WTC11 (cell line): ENCODE measurements around the gene PRR19. TPM values are rescaled to one million over a fixed set of nuclear protein-coding genes. Genes with fewer than 3 reads are reported as not detected.

Source experiments
- ATAC-seq: fragments of 200-7000 bp; cut with Tn5 transposase; 2 replicates; pipeline ENCODE4 v1.10.0; 2021; ENCODE audit warnings: mild to moderate bottlenecking, moderate library complexity
- CTCF ChIA-PET: fragments of 300-600 bp; sonication (Branson Sonifier 250); formaldehyde crosslinking; loops from one replicate; lab custom pipeline; 2021; ENCODE audit warnings: antibody characterized with exemption; lab: Charles Lee
- POLR2A ChIA-PET: fragments of 350-600 bp; sonication (Branson Sonifier 250); formaldehyde crosslinking; loops from one replicate; lab custom pipeline; 2021; ENCODE audit warnings: antibody characterized with exemption; lab: Charles Lee
- DNase-seq: peaks from one replicate; pipeline ENCODE4 v3.0.0; 2021; ENCODE audit warnings: low spot score
- H3K27ac Mint-ChIP-seq: 2 replicates; pipeline ENCODE4 v1.8.0; 2021; ENCODE audit warnings: mixed read lengths
- H3K27me3 Mint-ChIP-seq: 2 replicates; pipeline ENCODE4 v1.8.0; 2021; ENCODE audit warnings: low read depth, mild to moderate bottlenecking, moderate library complexity, mixed read lengths
- H3K36me3 Mint-ChIP-seq: 2 replicates; pipeline ENCODE4 v1.8.0; 2021; ENCODE audit warnings: mixed read lengths
- H3K4me1 Mint-ChIP-seq: 2 replicates; pipeline ENCODE4 v1.8.0; 2022; ENCODE audit warnings: mixed read lengths
- H3K4me3 Mint-ChIP-seq: 2 replicates; pipeline ENCODE4 v1.8.0; 2021; ENCODE audit warnings: mild to moderate bottlenecking, moderate library complexity, mixed read lengths
- H3K9me3 Mint-ChIP-seq: 2 replicates; pipeline ENCODE4 v1.8.0; 2021; ENCODE audit warnings: mixed read lengths
- ATF6 ChIP-seq: sonication (generic); formaldehyde crosslinking; IDR thresholded peaks from 2 replicates; pipeline ENCODE4 v1.8.1; 2023; ENCODE audit warnings: mild to moderate bottlenecking, missing genetic modification reagents
- FOXK1 ChIP-seq: sonication (generic); formaldehyde crosslinking; IDR thresholded peaks from 2 replicates; pipeline ENCODE4 v1.8.0; 2022; ENCODE audit warnings: mild to moderate bottlenecking, moderate library complexity, missing genetic modification reagents
- GTF2I ChIP-seq: fragments of 250-450 bp; sonication (Bioruptor Pico); conservative IDR thresholded peaks from 2 replicates; pipeline ENCODE4 v1.4.0; 2021; ENCODE audit warnings: mild to moderate bottlenecking
- HMGA2 ChIP-seq: fragments of 250-450 bp; sonication (Bioruptor Pico); IDR thresholded peaks from 2 replicates; pipeline ENCODE4 v1.4.0; 2021; ENCODE audit warnings: mild to moderate bottlenecking, moderate library complexity
- JUN ChIP-seq: sonication (generic); formaldehyde crosslinking; IDR thresholded peaks from 2 replicates; pipeline ENCODE4 v1.8.0; 2023; ENCODE audit warnings: mild to moderate bottlenecking, missing genetic modification reagents
- MXD4 ChIP-seq: fragments of 250-450 bp; sonication (Bioruptor Pico); IDR thresholded peaks from 2 replicates; pipeline ENCODE4 v1.8.0; 2021; ENCODE audit warnings: mild to moderate bottlenecking, moderate library complexity, borderline replicate concordance
- MYBL2 ChIP-seq: sonication (generic); formaldehyde crosslinking; IDR thresholded peaks from 2 replicates; pipeline ENCODE4 v1.8.1; 2023; ENCODE audit warnings: mild to moderate bottlenecking, moderate library complexity, missing genetic modification reagents
- OVOL2 ChIP-seq: fragments of 250-450 bp; sonication (Bioruptor Pico); IDR thresholded peaks from 2 replicates; pipeline ENCODE4 v1.9.0; 2021; ENCODE audit warnings: mild to moderate bottlenecking, borderline replicate concordance
- PRRX2 ChIP-seq: fragments of 250-450 bp; sonication (Bioruptor Pico); IDR thresholded peaks from 2 replicates; pipeline ENCODE4 v1.8.0; 2021; ENCODE audit warnings: mild to moderate bottlenecking
- RORB ChIP-seq: fragments of 250-450 bp; sonication (Bioruptor Pico); IDR thresholded peaks from 2 replicates; pipeline ENCODE4 v1.9.0; 2021; ENCODE audit warnings: mild to moderate bottlenecking
- SMAD3 ChIP-seq: sonication (generic); formaldehyde crosslinking; IDR thresholded peaks from 2 replicates; pipeline ENCODE4 v1.8.0; 2022; ENCODE audit warnings: missing genetic modification reagents, mild to moderate bottlenecking, borderline replicate concordance
- SP1 ChIP-seq: sonication (generic); formaldehyde crosslinking; conservative IDR thresholded peaks from 2 replicates; pipeline ENCODE4 v1.8.1; 2022; ENCODE audit warnings: missing genetic modification reagents
- ZNF138 ChIP-seq: sonication (generic); formaldehyde crosslinking; conservative IDR thresholded peaks from 2 replicates; pipeline ENCODE4 v1.8.1; 2022; ENCODE audit warnings: mild to moderate bottlenecking, moderate library complexity, missing genetic modification reagents
- ZNF281 ChIP-seq: sonication (generic); formaldehyde crosslinking; IDR thresholded peaks from 2 replicates; pipeline ENCODE4 v1.8.0; 2023; ENCODE audit warnings: mild to moderate bottlenecking, missing genetic modification reagents
- ZNF396 ChIP-seq: fragments of 250-450 bp; sonication (Bioruptor Pico); IDR thresholded peaks from 2 replicates; pipeline ENCODE4 v1.8.0; 2021; ENCODE audit warnings: mild to moderate bottlenecking, moderate library complexity, borderline replicate concordance
- ZNF423 ChIP-seq: fragments of 250-450 bp; sonication (Bioruptor Pico); IDR thresholded peaks from 2 replicates; pipeline ENCODE4 v2.1.2; 2022; ENCODE audit warnings: mild to moderate bottlenecking, moderate library complexity
- ZNF532 ChIP-seq: fragments of 250-450 bp; sonication (Bioruptor Pico); IDR thresholded peaks from 2 replicates; pipeline ENCODE4 v1.9.0; 2021; ENCODE audit warnings: mild to moderate bottlenecking, borderline replicate concordance
- total RNA-seq: library from RNA; stranded (reverse); gene quantifications from 3 replicates; pipeline ENCODE4 v1.2.3, GENCODE V29; 2021
- TF ChIP-seq, protein P1 (sequence below): fragments of 250-450 bp; sonication (Bioruptor Pico); IDR thresholded peaks from 2 replicates; pipeline ENCODE4 v1.9.0; 2021; ENCODE audit warnings: moderate library complexity, mild to moderate bottlenecking, inconsistent platforms, borderline replicate concordance
- TF ChIP-seq, protein P2 (sequence below): sonication (generic); formaldehyde crosslinking; IDR thresholded peaks from 2 replicates; pipeline ENCODE4 v1.8.1; 2023; ENCODE audit warnings: mild to moderate bottlenecking, missing genetic modification reagents, borderline replicate concordance

PRR19 gene
- total RNA-seq, 1 experiment from 2014 or later: 3.7 TPM

GRCh38 chr19:42293948-42294347 lies 8.0 kb upstream of the PRR19 start:
- peaks cover 27% of the 10 kb centered on the region for H3K36me3 Mint-ChIP-seq
- H3K27ac Mint-ChIP-seq: peak overlapping the region; percentile 57; the same call in 1 of the 2 replicates
- CTCF ChIA-PET: interaction anchor here (0.8 to 3.6 kb wide), 5 partner anchors 9 to 48 kb away, joined by 3 to 30 read pairs (median 3); no protein-coding TSS in a partner anchor
- TF ChIP-seq JUN (CRISPR knock-in tag) (no peak), ZNF396 (CRISPR knock-in tag) (no peak), ATF6 (CRISPR knock-in tag) (no peak), OVOL2 (CRISPR knock-in tag) (no peak), SMAD3 (CRISPR knock-in tag) (no peak), SP1 (CRISPR knock-in tag) (no peak), HMGA2 (no peak), ZNF138 (no peak), ZNF281 (CRISPR knock-in tag) (no peak), ZNF532 (CRISPR knock-in tag) (no peak), ZNF423 (CRISPR knock-in tag) (no peak), GTF2I (no peak), MXD4 (no peak), FOXK1 (CRISPR knock-in tag) (no peak), PRRX2 (CRISPR knock-in tag) (no peak), RORB (CRISPR knock-in tag) (no peak), MYBL2 (CRISPR knock-in tag) (no peak)
- TF ChIP-seq, protein P1, sequence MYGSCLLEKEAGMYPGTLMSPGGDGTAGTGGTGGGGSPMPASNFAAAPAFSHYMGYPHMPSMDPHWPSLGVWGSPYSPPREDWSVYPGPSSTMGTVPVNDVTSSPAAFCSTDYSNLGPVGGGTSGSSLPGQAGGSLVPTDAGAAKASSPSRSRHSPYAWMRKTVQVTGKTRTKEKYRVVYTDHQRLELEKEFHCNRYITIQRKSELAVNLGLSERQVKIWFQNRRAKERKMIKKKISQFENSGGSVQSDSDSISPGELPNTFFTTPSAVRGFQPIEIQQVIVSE (CRISPR knock-in tag): no peak
- TF ChIP-seq, protein P2, sequence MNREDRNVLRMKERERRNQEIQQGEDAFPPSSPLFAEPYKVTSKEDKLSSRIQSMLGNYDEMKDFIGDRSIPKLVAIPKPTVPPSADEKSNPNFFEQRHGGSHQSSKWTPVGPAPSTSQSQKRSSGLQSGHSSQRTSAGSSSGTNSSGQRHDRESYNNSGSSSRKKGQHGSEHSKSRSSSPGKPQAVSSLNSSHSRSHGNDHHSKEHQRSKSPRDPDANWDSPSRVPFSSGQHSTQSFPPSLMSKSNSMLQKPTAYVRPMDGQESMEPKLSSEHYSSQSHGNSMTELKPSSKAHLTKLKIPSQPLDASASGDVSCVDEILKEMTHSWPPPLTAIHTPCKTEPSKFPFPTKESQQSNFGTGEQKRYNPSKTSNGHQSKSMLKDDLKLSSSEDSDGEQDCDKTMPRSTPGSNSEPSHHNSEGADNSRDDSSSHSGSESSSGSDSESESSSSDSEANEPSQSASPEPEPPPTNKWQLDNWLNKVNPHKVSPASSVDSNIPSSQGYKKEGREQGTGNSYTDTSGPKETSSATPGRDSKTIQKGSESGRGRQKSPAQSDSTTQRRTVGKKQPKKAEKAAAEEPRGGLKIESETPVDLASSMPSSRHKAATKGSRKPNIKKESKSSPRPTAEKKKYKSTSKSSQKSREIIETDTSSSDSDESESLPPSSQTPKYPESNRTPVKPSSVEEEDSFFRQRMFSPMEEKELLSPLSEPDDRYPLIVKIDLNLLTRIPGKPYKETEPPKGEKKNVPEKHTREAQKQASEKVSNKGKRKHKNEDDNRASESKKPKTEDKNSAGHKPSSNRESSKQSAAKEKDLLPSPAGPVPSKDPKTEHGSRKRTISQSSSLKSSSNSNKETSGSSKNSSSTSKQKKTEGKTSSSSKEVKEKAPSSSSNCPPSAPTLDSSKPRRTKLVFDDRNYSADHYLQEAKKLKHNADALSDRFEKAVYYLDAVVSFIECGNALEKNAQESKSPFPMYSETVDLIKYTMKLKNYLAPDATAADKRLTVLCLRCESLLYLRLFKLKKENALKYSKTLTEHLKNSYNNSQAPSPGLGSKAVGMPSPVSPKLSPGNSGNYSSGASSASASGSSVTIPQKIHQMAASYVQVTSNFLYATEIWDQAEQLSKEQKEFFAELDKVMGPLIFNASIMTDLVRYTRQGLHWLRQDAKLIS (CRISPR knock-in tag): no peak
- H3K4me1 Mint-ChIP-seq: peaks cover 15% of the 10 kb centered on the region
- H3K27me3 Mint-ChIP-seq: no peaks in the 10 kb centered on the region
- no peaks in the 10 kb centered on the region for H3K9me3 Mint-ChIP-seq
- POLR2A ChIA-PET: no interaction called here
- DNase-seq (no peak), ATAC-seq (no peak)
- H3K4me3 Mint-ChIP-seq: no peak overlapping the region
